HUDEP-2 (cell line): Measurements from ENCODE around the gene B4GALT5.
A peak's percentile ranks its signal among the peaks of the same experiment; 100 is the strongest.
"Not testable (repeated sequence)": the region's sequence is repeated elsewhere in the genome, so short reads cannot be mapped to it uniquely, and the experiment has no call there.

Source experiments
- DNase-seq, 76 experiments: peaks; one replicate each; lab custom pipeline; 2025; ENCODE audit not compliant: unreplicated experiment in 76 of 76; lab: John Stamatoyannopoulos, UW

Gene B4GALT5

GRCh38 chr20:49739042-49739441, 25.4 kb upstream of the B4GALT5 start:
- DNase-seq, result no peak

GRCh38 chr20:49737260-49737659, 23.6 kb upstream of the B4GALT5 start:
- DNase-seq, result no peak

GRCh38 chr20:49729780-49730179, 16.1 kb upstream of the B4GALT5 start:
- DNase-seq, result no peak

GRCh38 chr20:49727894-49728885, 14.5 kb upstream of the B4GALT5 start:
- DNase-seq, result no peak

GRCh38 chr20:49727478-49727877, 13.8 kb upstream of the B4GALT5 start:
- DNase-seq, result no peak

GRCh38 chr20:49725694-49726093, 12.0 kb upstream of the B4GALT5 start:
- DNase-seq, result no peak

- DNase-seq, result not testable (repeated sequence)
Measured at GRCh38 chr20:49725224-49725606, 11.5 kb upstream of the B4GALT5 start.

GRCh38 chr20:49724408-49725223, 10.9 kb upstream of the B4GALT5 start:
- no peak for DNase-seq

- DNase-seq, result not testable (repeated sequence)
Measured at GRCh38 chr20:49723758-49724157, 10.1 kb upstream of the B4GALT5 start.

GRCh38 chr20:49721326-49721725, 7.6 kb upstream of the B4GALT5 start:
- not testable (repeated sequence) for DNase-seq

- no peak for DNase-seq
Measured at GRCh38 chr20:49715466-49715865, 1.8 kb upstream of the B4GALT5 start.

- peak in 4 of 76 experiments; percentile 25 to 47 (median 30) for DNase-seq
Measured at GRCh38 chr20:49712996-49713752, 504 bp downstream of the B4GALT5 start.

- no peak for DNase-seq
Measured at GRCh38 chr20:49712646-49712995, 1.1 kb downstream of the B4GALT5 start.

- no peak for DNase-seq
Measured at GRCh38 chr20:49712118-49712517, 1.6 kb downstream of the B4GALT5 start.

- DNase-seq, result no peak
Measured at GRCh38 chr20:49711667-49711987, 2.1 kb downstream of the B4GALT5 start.

- DNase-seq, result no peak
Measured at GRCh38 chr20:49710971-49711666, 2.6 kb downstream of the B4GALT5 start.

GRCh38 chr20:49707118-49707517, 6.6 kb downstream of the B4GALT5 start:
- DNase-seq, result no peak

- peak in 53 of 76 experiments; percentile 9 to 75 (median 39) for DNase-seq
Measured at GRCh38 chr20:49706630-49707091, 7.0 kb downstream of the B4GALT5 start.

- DNase-seq, result not testable (repeated sequence)
Measured at GRCh38 chr20:49705893-49706292, 7.8 kb downstream of the B4GALT5 start.

GRCh38 chr20:49705358-49705757, 8.3 kb downstream of the B4GALT5 start:
- no peak for DNase-seq
